ENCODE data around the gene PPP2R2D. TPM values are rescaled to one million over a fixed set of nuclear protein-coding genes. Genes with fewer than 3 reads are reported as not detected.
A peak's percentile ranks its signal among the peaks of the same experiment; 100 is the strongest.

Gene PPP2R2D
- total and polyA plus RNA-seq, 2 experiments from 2014 or later = 25.9 to 32.1 TPM

GRCh38 chr10:131905603-131906268, 4.9 kb downstream of the PPP2R2D start:
- Histone ChIP-seq H3K4me2 (peak overlapping the region; percentile 21), H3K4me3 (no peak overlapping the region), H2AFZ (no peak overlapping the region), H3K27me3 (no peaks in the 10 kb centered on the region), H3K27ac (peak overlapping the region; percentile 23), H3K9me2 (replicated peaks; ENCODE audit: insufficient read depth) (no peaks in the 10 kb centered on the region), H3K9me3 (ENCODE audit: low read depth) (no peaks in the 10 kb centered on the region), H3K4me1 (ENCODE audit: insufficient read depth) (peaks cover 43% of the 10 kb centered on the region), H4K20me1 (ENCODE audit: insufficient read depth, poor library complexity, severe bottlenecking) (peaks cover 88% of the 10 kb centered on the region), H3K79me2 (peaks cover 96% of the 10 kb centered on the region), H3K36me3 (replicated peaks; ENCODE audit: insufficient read depth, low read depth) (no peaks in the 10 kb centered on the region)
- WGBS (ENCODE audit: low lambda C conversion rate, missing lambda C conversion rate) = 90% methylated on average over 17 of the region's 17 CpGs
- no peak for DNase-seq (ENCODE audit: low spot score)
- TF ChIP-seq, protein P1, sequence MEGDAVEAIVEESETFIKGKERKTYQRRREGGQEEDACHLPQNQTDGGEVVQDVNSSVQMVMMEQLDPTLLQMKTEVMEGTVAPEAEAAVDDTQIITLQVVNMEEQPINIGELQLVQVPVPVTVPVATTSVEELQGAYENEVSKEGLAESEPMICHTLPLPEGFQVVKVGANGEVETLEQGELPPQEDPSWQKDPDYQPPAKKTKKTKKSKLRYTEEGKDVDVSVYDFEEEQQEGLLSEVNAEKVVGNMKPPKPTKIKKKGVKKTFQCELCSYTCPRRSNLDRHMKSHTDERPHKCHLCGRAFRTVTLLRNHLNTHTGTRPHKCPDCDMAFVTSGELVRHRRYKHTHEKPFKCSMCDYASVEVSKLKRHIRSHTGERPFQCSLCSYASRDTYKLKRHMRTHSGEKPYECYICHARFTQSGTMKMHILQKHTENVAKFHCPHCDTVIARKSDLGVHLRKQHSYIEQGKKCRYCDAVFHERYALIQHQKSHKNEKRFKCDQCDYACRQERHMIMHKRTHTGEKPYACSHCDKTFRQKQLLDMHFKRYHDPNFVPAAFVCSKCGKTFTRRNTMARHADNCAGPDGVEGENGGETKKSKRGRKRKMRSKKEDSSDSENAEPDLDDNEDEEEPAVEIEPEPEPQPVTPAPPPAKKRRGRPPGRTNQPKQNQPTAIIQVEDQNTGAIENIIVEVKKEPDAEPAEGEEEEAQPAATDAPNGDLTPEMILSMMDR (IDR thresholded peaks at IDR 0.05; ENCODE audit: poor library complexity) = no peak
- TF ChIP-seq EZH2phosphoT487 (IDR thresholded peaks at IDR 0.05; ENCODE audit: low read depth, severe bottlenecking, unreplicated experiment) (no peak), EZH2 (IDR thresholded peaks at IDR 0.05; ENCODE audit: borderline replicate concordance) (no peak)

GRCh38 chr10:131906269-131906639, 5.4 kb downstream of the PPP2R2D start:
- H2AFZ ChIP-seq = no peak overlapping the region
- H3K27me3 ChIP-seq = no peaks in the 10 kb centered on the region
- H3K4me3 ChIP-seq = no peak overlapping the region
- H3K4me2 ChIP-seq = no peak overlapping the region
- 44% methylated on average over 1 of the region's 1 CpG for WGBS (ENCODE audit: low lambda C conversion rate, missing lambda C conversion rate)
- peaks cover 43% of the 10 kb centered on the region for H3K4me1 ChIP-seq (ENCODE audit: insufficient read depth)
- H3K9me3 ChIP-seq (ENCODE audit: low read depth) = no peaks in the 10 kb centered on the region
- H3K36me3 ChIP-seq (replicated peaks; ENCODE audit: insufficient read depth, low read depth) = no peaks in the 10 kb centered on the region
- no peak for TF ChIP-seq EZH2 (IDR thresholded peaks at IDR 0.05; ENCODE audit: borderline replicate concordance)
- no peak for TF ChIP-seq EZH2phosphoT487 (IDR thresholded peaks at IDR 0.05; ENCODE audit: low read depth, severe bottlenecking, unreplicated experiment)
- TF ChIP-seq, protein P1 (IDR thresholded peaks at IDR 0.05; ENCODE audit: poor library complexity) = no peak
- peaks cover 100% of the 10 kb centered on the region for H3K79me2 ChIP-seq
- H3K9me2 ChIP-seq (replicated peaks; ENCODE audit: insufficient read depth) = no peaks in the 10 kb centered on the region
- DNase-seq (ENCODE audit: low spot score) = no peak
- H3K27ac ChIP-seq = no peak overlapping the region
- peaks cover 93% of the 10 kb centered on the region for H4K20me1 ChIP-seq (ENCODE audit: insufficient read depth, poor library complexity, severe bottlenecking)

GRCh38 chr10:131907679-131908078, 6.9 kb downstream of the PPP2R2D start:
- Histone ChIP-seq H4K20me1 (ENCODE audit: insufficient read depth, poor library complexity, severe bottlenecking) (peaks cover 99% of the 10 kb centered on the region), H3K4me3 (no peak overlapping the region), H3K27me3 (no peaks in the 10 kb centered on the region), H3K4me1 (ENCODE audit: insufficient read depth) (peaks cover 37% of the 10 kb centered on the region), H3K9me3 (ENCODE audit: low read depth) (no peaks in the 10 kb centered on the region), H3K27ac (peak overlapping the region; percentile 66), H3K4me2 (peak overlapping the region; percentile 62), H3K36me3 (replicated peaks; ENCODE audit: insufficient read depth, low read depth) (no peaks in the 10 kb centered on the region), H3K79me2 (peaks cover 100% of the 10 kb centered on the region), H2AFZ (no peak overlapping the region), H3K9me2 (replicated peaks; ENCODE audit: insufficient read depth) (no peaks in the 10 kb centered on the region)
- WGBS (ENCODE audit: low lambda C conversion rate, missing lambda C conversion rate) = 51% methylated on average over 8 of the region's 8 CpGs
- TF ChIP-seq, protein P1 (IDR thresholded peaks at IDR 0.05; ENCODE audit: poor library complexity) = no peak
- TF ChIP-seq EZH2 (IDR thresholded peaks at IDR 0.05; ENCODE audit: borderline replicate concordance) (no peak), EZH2phosphoT487 (IDR thresholded peaks at IDR 0.05; ENCODE audit: low read depth, severe bottlenecking, unreplicated experiment) (no peak)
- no peak for DNase-seq (ENCODE audit: low spot score)

All from hepatocyte (in vitro differentiated cells).